HG03469 (cell line): ENCODE data around the gene SH3RF1.

ENCODE experiments used
- ATAC-seq: cut with Tn5 transposase; IDR thresholded peaks from one replicate; pipeline ENCODE4 v1.9.1; 2021; ENCODE audit warnings: mild to moderate bottlenecking, moderate library complexity, moderate number of reproducible peaks; ENCODE audit not compliant: unreplicated experiment

The SH3RF1 gene

DNA sequence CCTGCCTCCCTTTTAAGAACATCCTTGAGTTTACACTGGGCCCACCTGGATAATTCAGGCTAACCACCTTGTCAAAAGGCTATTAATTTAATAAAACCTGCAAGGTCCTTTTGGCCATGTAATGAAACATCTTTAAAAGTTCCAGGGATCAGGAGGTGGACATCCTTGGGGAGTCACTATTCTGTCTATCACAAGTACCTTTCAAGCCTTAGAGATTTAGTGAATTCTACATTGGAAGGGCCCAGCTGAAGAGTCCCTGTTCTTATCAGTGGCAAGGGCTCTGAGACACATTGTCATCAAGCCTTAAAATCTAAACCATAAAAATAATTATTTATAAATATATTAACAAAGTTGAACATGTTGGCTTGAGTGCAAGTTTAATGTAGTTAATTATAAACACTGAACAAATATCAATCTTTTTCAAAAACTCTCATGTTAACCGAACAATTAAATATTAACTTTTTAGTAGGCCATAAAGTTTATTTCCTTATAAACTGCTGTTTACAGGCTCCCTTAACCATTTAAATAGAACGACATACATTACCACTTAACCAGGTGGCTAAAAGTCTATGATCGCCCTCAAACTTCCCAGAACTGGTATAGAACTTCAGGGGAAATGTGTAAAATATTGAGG, 156.3 kb downstream of the SH3RF1 start:
- no peak for ATAC-seq

GRCh38 chr4:169110633-169111032, 160.1 kb downstream of the SH3RF1 start:
- ATAC-seq = no peak

GRCh38 chr4:169109035-169109675, 161.6 kb downstream of the SH3RF1 start:
- no peak for ATAC-seq

GRCh38 chr4:169108303-169108702, 162.5 kb downstream of the SH3RF1 start:
- ATAC-seq = no peak

DNA sequence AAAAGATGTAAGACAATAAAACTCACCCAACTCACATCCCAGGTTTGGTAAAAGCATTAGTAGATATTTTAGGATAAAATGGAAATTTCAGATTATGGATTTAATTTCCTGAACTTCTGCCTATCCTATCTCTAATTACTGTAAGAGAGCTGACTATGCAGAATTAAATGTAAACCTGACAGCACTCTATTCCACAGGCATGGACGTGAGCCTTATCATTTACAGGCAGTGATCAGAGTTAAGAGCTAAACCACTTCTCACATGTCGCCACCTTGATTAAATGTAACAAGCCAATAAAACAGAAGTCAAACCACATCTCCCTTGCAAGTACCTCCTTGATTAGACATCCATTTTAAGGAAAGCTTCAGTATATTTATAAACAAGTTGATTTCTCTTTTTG, 163.2 kb downstream of the SH3RF1 start:
- ATAC-seq = no peak

DNA sequence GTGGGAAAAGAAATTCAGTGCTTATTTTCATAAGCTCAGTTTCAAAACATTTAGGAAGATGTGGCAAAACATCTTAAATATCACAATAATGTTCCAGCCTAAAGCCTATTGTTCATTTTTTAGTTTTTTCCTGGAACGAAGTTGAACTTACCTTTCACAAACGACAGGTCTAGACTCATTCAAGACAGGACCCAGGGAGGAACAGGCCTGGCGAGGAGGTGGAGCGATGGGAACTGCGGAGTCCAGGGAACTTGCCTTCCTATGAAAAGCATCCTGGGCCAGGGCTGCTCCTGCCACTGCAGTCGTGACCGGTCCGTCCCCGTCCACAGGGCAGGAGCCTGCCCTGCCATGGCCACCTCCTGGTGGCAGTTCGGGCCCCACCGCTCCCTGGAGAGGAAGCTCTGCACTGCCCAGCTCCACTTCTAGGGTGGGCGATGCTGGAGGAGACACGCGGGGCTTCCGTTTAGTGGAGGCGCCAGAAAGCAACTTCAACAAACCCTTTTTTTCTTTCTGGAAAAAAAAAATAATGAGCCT, 164.0 kb downstream of the SH3RF1 start:
- ATAC-seq = no peak

GRCh38 chr4:169105620-169106019, 165.1 kb downstream of the SH3RF1 start:
- no peak for ATAC-seq

DNA sequence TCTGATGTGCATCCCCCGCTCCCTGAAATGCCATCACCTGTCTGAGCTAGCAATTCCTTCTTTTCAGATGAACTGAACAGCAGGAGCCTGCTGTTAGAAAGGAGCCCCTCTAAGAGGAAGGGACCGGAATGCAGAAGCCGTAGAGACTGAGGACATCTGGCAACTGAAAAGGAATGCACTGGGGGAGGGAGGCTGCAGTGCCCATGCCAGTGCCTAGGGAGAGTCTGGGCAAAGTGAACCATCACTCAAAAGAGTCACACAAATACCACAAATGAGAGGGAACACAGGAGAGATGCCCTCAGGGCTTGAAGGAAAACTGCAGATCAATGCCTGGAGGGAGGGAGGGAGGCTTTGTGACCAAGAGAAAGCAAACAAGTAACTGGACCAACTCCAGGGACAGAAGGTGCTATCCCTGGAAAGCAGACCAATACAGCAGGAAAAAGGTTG, 166.8 kb downstream of the SH3RF1 start:
- ATAC-seq = no peak

GRCh38 chr4:169102026-169102425, 168.7 kb downstream of the SH3RF1 start:
- ATAC-seq = no peak

DNA sequence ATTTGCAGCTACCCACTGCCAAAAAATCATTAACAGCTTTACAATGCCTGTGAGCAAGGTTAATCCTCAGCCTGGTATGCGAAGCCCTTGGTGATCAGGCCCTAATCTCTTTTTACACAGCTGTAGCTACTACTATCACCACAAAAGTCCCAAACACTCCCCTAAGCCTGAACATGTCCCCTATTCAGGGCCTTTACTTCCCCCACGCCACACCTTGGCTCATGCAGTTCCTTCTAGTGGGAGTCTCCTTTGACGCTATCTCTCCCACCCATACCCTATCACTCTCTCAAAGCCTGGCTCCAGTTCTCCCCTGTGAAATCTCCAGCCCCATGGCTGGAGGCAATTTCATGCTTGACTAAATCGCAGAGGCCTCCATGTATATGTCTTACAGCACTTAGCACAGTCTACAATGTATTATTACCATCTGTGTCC, 170.1 kb downstream of the SH3RF1 start:
- no peak for ATAC-seq

GRCh38 chr4:169099771-169100180, 171.0 kb downstream of the SH3RF1 start:
- peak; percentile 27 for ATAC-seq

- ATAC-seq = no peak
These were observed 171.6 kb downstream of the SH3RF1 start for GRCh38 chr4:169098969-169099690.

DNA sequence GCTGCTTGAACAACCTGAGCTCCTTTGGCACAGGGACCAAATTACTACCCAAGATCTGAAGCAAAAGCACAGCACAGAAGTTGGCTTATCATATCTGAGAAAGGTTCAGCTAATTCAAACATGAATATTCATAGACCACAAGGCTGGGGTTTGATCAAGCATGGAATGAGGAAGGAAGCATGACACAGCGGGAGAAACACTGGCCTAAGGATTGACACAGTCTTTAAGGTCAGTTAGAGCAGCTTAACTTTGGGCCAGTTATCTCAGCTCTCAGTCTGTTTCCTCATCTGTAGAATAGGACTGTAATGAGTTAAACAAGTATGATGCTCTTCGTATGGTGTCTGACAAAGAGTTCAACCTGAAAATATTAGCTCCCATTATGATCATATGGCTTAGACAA, 172.2 kb downstream of the SH3RF1 start:
- ATAC-seq = peak; percentile 38

- peak; percentile 44 for ATAC-seq
These were observed 172.7 kb downstream of the SH3RF1 start for GRCh38 chr4:169098054-169098497.

DNA sequence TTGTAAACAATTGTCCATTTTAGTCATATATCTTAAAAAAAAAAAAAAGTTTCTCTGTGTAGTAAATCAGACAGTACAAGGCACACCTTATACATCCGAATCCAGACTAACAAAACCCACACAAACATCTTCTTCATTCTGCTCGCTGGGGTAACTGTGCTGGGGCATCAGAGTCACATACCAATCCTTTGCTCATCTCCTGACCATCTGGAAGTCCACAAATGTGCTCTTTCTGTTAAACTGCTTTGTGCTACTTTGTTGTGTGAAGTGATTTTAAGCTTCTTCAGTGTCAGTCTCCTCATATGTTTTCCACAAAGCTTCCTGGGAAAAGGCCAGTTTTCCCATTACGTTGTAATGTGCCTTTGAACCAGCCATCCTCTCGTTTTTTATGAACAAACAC, 174.5 kb downstream of the SH3RF1 start:
- ATAC-seq = no peak

DNA sequence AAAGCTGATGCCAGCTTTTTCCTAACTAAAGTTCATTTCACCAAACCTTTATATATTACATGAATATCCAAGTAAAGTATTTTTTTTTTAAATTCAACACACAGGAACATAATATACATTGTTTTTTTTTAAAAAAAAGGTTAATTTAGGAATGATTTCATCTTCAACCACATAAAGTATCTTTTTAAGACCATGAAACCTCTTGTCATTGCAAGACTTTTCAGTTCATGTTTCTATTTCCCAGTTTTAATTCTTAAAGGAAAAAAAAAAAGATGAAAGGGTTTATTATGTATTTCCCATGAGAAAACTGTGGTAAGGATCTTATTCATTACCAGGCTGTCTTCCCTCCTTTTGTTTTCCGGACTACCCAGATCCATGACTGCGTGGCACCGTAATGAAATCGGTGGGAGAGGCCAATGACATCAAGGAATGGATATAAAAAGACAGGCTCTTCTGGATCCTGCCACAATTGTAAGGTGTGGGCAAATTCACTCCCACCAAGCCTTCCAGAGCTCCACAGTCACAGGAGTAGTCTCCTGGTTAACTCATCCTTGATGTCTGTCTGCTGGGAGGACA, 176.0 kb downstream of the SH3RF1 start:
- no peak for ATAC-seq

- no peak for ATAC-seq
These were observed 177.8 kb downstream of the SH3RF1 start for GRCh38 chr4:169092889-169093522.

- ATAC-seq = no peak
These were observed 180.1 kb downstream of the SH3RF1 start for GRCh38 chr4:169090484-169091215.

- no peak for ATAC-seq
These were observed 181.8 kb downstream of the SH3RF1 start for GRCh38 chr4:169089004-169089403.

GRCh38 chr4:169084954-169085353, 185.8 kb downstream of the SH3RF1 start:
- ATAC-seq = no peak
